Hindlimb muscle (tissue), 1 donor: ENCODE measurements around the gene EYS. TPM values are rescaled to one million over a fixed set of nuclear protein-coding genes. Genes with fewer than 3 reads are reported as not detected.
A peak's percentile ranks its signal among the peaks of the same experiment; 100 is the strongest.
"Not testable (repeated sequence)": the region's sequence is repeated elsewhere in the genome, so short reads cannot be mapped to it uniquely, and the experiment has no call there.

ENCODE experiments used
- DNase-seq: peaks from one replicate; pipeline ENCODE4 v3.0.0-alpha.2; 2013
- polyA plus RNA-seq: library from polyadenylated mRNA; unstranded; fragments of 120-200 nt; gene quantifications from one replicate; pipeline ENCODE4 v1.2.1, GENCODE V29; 2013; ENCODE audit not compliant: insufficient read length

Gene EYS
- polyA plus RNA-seq, 1 donor: 0.59 TPM

- DNase-seq: peak; percentile 4
Observed at GRCh38 chr6:64539917-64540316, 1167.1 kb downstream of the EYS start.

GRCh38 chr6:64538722-64539121 lies 1168.3 kb downstream of the EYS start:
- no peak for DNase-seq

- no peak for DNase-seq
Observed at GRCh38 chr6:64527899-64528298, 1179.1 kb downstream of the EYS start.

GRCh38 chr6:64522859-64523258 lies 1184.2 kb downstream of the EYS start:
- no peak for DNase-seq

- DNase-seq: no peak
Observed at GRCh38 chr6:64520050-64520449, 1187.0 kb downstream of the EYS start.

GRCh38 chr6:64516393-64516792 lies 1190.6 kb downstream of the EYS start:
- no peak for DNase-seq

GRCh38 chr6:64507661-64508060 lies 1199.4 kb downstream of the EYS start:
- no peak for DNase-seq

GRCh38 chr6:64505312-64505711 lies 1201.7 kb downstream of the EYS start:
- no peak for DNase-seq

- DNase-seq: no peak
Observed at GRCh38 chr6:64504503-64504902, 1202.5 kb downstream of the EYS start.

- no peak for DNase-seq
Observed at GRCh38 chr6:64502801-64503200, 1204.2 kb downstream of the EYS start.

GRCh38 chr6:64497634-64498033 lies 1209.4 kb downstream of the EYS start:
- DNase-seq: no peak

- no peak for DNase-seq
Observed at GRCh38 chr6:64489763-64490162, 1217.3 kb downstream of the EYS start.

- no peak for DNase-seq
Observed at GRCh38 chr6:64486578-64487351, 1220.3 kb downstream of the EYS start.

GRCh38 chr6:64483956-64484499 lies 1223.0 kb downstream of the EYS start:
- no peak for DNase-seq

- DNase-seq: no peak
Observed at GRCh38 chr6:64482631-64483030, 1224.4 kb downstream of the EYS start.

- DNase-seq: no peak
Observed at GRCh38 chr6:64479134-64479533, 1227.9 kb downstream of the EYS start.

GRCh38 chr6:64477391-64477790 lies 1229.6 kb downstream of the EYS start:
- no peak for DNase-seq

GRCh38 chr6:64476935-64477334 lies 1230.1 kb downstream of the EYS start:
- no peak for DNase-seq

GRCh38 chr6:64469405-64469804 lies 1237.6 kb downstream of the EYS start:
- DNase-seq: not testable (repeated sequence)

GRCh38 chr6:64467656-64468055 lies 1239.4 kb downstream of the EYS start:
- DNase-seq: no peak

- DNase-seq: no peak
Observed at GRCh38 chr6:64459411-64459944, 1247.5 kb downstream of the EYS start.

- not testable (repeated sequence) for DNase-seq
Observed at GRCh38 chr6:64448101-64448500, 1258.9 kb downstream of the EYS start.

GRCh38 chr6:64445038-64445437 lies 1262.0 kb downstream of the EYS start:
- no peak for DNase-seq

GRCh38 chr6:64439274-64439673 lies 1267.8 kb downstream of the EYS start:
- no peak for DNase-seq
